GM18870 (cell line): Measurements from ENCODE around the gene RAMP1.

Experiments
- ATAC-seq: cut with Tn5 transposase; IDR thresholded peaks from one replicate; pipeline ENCODE4 v1.9.1; 2021; ENCODE audit warnings: moderate library complexity; ENCODE audit not compliant: unreplicated experiment

RAMP1 gene

DNA sequence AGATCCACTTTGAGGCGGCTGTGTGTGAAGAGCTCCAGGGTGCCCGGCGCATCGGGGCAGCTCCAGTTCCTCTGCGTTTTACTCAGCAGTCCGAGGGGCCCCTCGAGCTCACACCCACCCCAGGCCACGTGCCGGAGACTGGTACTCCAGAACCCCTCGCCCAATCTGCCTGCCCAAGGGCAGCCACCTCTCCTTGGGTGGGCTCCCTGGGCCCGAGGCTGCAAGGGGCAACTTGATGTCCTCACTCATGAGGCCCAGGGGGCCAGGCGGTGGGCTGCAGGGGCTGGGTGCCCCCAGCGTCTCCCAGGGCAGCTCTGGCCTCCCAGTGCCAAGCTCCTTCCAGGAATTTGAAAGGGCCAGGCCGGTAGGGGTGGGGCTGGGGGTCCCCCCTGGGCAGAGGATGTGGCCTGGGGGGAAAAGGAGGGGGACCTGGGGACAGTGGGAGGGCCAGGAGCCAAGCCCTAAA is 16.7 kb downstream of the RAMP1 start:
- no peak for ATAC-seq

DNA sequence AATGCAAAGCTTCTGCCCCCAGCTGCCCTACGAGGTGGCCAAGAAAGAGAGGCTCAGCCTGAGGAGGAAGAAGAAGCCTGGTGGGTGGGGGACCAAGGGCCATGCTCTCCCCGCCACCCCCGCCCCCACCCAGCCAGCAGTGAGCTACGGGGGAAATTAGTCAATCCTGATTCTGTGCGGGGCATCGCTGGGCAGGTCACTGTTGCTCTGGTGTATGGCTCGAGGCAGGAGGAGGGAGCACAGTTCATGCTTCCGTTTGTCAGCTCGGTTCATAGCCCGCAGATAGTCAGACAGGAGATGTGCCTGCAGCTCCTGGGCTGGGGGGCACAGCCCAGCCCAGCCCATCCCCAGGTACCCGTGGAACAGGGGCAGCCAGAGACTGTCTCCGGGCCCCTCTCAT is 17.1 kb downstream of the RAMP1 start:
- no peak for ATAC-seq

DNA sequence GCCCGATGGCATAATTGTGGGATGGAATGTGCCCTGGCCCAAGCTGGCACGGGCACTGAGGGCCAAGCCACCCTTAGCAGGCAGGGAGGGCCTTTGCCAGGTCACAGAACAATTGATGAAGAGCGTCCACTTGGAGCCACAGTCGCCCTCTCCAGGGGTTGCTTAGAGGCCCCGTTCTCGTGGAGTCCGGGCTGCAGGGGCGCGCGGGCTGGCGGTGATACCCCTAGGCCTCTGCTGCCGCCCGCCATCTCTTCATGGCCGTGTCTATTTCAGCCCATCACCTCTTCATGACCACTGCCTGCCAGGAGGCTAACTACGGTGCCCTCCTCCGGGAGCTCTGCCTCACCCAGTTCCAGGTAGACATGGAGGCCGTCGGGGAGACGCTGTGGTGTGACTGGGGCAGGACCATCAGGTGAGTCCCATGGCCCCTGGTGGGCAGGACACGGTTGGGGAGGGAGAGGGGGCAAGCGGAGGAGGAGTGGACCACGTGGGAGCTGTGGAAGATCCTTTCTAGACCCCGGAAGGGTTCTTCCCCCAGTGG is 17.6 kb downstream of the RAMP1 start:
- ATAC-seq = no peak

DNA sequence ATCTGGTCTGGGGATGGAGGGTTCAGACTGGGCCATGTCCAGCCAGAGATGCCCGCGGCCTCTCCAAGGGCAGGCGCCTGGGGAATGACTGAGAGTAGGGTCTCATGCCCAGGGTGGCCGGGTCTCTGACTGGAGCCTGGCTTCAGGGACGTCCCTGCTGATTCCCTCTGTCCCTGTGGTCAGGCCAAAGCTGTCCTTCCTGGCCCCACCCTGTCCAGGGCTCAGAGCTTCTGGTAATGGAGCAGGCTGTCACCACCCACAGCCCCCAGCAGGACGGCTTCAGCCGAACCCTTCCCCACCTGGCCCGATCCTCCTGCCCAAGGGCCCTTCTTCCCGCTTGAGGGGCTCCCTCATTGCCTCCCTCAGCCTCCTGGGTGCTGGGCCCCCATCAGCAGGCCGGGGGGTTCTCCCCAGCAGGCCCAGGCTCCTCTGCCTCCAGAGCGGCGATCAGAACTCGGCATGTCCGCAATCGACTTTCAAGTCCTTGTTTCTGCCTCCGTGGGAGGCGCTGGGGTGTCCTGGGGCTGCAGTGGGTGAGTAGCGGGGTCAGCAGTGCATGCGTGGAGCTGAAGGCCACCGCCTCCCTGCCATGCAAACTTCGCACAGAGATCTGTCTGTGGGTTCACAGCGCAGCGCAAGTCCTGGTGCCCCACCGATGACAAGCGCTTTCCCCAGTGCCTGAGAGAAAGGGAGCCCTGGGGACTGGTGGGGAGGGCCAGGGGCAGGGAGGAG is 18.3 kb downstream of the RAMP1 start:
- no peak for ATAC-seq

DNA sequence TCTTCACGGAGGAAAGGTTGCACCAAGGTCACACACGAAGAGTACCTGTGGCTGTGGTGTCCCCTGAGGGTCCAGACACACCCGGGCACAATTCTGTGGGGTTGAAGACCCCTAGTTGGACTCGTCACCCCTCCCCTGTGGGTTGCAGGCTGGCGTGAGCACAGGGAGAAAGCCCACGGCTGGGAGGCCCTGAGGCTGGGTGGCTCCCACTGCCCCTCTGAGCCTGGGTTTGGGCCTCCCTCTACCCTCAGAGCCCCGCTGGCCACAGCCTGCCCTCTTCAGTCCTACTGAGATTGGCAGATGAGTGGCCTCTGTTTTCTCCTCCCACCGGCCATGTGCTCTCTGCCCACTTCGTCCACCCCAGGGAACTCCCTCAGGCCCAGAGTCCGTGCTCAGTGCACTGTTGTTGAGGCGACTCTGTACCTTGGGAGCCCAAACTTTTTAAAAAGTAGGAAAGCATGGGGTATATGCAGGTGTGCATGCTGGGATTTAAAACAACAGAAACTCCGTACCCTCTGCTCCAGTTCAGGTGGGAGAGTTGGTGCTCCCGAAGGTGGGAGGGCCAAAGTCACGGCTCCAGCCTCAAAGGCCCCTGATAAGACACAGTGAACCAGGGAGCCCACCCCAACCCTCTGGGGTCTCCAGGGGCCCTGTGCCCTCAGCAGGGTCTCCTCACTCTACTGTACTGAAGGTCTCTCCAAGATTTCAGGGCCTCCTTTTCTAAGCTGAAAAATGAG is 19.1 kb downstream of the RAMP1 start:
- no peak for ATAC-seq

DNA sequence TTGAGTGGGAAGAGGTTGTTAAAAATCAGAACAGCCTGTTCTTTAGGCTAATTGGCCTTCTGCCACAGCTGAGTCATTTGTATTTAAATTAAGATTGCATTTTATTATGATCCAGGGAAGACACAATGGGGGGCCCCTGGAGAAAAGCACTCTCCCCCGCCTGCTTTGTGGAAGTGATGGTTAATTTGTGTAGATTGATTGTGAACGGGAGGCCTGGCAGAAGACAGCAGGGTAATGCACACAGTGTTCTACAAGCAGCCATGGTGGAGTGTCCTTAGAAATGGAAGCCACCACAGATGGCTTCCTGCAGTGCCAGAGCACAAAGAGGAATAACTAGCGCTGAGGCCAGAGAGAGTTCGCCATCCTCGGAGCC is 19.6 kb downstream of the RAMP1 start:
- no peak for ATAC-seq

DNA sequence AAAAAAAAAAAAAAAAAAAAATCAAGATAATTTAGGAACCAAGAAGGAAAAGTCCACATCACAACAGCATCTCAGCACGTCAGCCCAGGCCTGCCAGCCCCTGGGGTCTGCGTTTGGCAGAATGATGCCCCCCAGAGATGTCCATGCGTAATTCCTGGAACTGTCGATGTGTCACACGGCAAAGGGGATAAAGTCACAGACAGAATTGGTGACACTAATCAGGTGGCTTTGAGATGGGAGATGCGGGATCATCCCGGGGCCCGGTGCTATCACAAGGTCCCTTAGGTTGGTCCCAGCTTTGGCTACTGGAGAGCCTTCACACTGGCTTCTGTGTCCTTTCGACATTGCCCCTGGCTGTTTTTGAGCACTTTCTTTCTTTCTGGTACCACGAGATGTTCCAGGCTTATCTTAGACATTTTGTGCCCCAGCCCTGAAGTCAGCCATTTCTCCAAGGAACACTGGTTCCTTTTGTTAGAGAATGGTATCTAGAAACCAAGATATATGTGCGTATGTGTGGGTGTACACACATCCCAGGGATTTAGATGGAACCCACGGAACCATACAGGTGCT is 20.7 kb downstream of the RAMP1 start:
- no peak for ATAC-seq

DNA sequence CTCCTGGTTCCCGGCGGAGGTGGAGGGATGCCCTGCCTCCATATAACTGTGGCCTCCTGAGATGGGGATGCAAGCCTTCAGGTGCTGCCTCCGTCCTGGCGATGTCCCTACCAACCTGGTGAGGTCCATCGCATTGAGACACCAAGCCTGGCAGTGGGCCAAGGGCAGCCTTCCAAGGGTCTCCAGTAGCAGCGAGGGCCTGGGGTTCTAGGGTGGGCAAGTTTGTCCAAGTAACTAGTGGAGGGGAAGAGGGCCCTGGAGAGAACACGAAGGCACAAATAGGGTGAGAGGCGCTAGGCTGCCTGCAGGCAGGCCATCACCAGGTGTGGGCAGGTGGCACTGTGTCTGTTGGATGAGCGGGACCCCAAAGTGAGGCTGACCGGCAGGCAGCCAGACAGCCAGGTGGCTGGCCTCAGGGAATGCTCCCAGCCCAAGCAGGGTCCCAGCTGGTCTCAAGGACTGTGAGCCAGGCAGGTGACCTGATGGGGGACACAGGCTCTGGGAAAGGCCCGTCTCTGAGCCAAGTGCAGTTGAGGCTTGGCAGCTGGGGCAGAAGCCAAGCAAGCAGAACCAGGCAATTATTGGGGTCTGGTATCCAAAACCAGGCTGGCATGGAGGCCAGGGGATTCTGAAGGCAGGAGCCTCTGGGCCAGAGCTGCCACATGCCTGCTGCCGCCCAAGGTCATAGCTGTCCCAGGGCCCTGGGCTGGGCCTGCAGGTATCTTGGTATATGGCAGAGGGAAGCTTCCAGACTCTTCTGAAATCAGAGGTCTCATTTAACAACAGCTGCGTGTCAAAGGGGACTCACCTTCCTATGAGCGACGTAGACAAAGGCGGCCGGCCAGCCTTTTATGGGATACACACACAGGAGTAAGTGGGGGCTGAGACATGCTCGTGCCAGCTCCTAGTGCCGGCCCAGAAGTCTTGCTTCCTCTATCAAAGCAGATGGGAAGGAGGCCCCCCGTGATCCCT is 23.4 kb downstream of the RAMP1 start:
- ATAC-seq = no peak

DNA sequence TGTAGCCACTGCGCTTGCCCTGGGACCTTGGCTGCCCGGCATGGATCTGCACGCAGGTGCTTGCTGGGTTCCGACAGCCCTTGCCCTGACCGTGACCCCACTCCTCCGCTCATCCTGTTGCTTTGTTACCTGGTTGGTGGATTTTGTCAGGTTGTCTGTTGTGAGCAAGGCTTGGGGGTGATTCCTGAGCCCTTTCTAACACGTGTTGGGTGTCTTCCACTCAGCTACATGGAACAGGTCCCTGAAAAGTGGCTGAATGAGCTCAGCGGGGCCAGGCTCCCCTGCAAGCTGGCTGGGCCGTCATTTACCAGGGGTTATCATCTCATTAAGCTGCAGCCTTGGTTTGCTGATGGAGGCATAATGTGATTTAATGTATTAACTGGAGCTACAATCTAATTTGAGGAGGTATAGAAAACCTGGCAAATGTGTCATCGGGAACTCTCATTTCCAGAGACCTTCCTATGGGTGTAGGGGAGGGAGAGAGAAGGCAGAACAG is 24.6 kb downstream of the RAMP1 start:
- ATAC-seq = no peak

DNA sequence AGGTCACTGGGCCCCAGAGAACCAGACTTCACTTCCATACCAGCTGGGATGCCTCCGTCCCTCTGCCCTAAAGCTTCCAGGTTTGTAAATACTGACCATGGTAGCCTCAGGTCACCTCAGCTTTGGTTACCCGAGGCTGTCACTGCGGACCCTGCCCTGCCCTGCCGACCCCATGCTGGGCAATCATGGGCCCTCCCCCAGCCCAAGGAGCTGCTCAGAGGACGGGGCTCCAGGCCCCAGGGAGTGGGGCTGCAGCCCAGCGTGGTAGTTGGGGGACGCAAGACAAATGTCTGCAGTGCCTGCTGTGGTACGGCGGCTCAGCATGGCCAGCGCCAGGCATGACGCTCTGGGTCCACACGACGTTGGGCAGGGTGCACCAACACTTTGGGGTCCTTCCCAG is 25.3 kb downstream of the RAMP1 start:
- no peak for ATAC-seq

DNA sequence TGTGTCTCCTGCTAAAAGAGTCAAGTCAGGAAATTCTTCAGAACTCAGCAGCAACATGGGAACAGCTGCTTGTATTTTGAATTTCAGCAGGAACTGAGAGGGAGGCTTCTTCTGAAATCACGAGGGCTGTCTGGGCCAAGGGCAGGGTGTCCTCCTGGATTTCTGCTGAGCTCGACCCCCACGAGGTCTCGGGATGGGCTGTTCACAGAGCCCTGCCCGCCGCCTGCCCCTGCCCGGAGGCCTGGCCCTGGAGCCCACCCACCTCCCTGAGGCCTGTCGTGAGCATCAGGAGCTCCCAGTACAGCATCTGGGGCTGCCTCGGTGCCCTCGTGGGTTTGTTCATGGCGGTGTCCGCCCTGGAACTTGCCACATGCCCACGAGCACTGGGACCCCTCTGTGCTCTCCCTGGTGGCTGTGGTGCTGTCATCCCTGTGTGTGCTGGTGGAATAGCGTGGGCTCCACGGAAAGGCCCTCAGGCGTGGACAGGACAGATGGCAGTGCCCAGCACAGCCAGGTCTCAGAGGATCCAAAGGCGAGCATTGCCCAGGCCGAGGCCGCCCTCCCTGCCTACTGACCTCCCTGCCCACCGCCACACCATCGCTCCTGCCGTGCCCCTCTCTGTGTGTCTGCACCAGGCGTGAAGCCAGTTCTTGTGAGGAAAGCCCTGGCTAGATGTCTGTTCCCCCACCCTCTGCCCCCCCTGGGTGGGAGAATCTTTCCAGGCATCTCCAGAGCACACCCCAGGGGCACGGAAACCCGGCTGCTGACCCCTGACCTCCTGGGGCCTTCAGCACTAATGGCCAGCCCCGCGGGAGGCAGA is 25.9 kb downstream of the RAMP1 start:
- ATAC-seq = no peak

DNA sequence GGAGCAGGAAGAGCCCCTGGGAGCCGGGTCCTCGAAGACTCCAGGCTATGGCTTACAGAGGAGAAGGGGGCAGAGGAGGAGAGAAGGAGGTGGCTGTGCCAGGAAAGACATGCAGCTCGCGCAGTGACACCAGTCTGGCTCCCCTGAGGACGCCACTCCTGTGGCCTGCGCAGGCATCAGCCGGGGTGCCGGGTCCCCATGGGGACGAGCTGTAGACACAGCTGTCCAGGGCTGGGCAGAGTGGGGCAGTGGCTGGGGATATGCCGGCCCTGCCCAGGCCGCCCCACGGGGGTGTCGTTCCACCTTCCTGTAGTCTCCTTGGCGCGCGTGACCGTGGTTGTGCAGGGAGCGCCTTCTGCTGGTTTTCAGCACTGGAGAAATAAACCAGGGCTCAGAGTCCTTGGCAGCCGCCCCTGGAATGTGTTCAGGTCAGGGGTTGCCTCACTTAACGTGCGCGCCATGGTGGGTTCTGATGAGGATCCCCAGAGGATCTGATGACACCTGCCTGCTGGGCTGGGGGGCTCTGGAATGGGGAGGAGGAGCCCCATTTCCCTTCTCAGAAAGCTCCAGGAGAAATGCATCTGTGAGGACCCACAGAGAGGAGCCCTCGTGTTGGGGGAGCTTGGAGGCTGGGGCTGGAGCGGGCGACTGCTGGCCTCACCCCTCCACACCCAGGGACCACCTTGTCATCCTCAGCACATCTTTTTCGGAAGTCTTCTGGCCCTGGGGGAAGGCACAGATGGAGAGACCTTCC is 26.7 kb downstream of the RAMP1 start:
- no peak for ATAC-seq

DNA sequence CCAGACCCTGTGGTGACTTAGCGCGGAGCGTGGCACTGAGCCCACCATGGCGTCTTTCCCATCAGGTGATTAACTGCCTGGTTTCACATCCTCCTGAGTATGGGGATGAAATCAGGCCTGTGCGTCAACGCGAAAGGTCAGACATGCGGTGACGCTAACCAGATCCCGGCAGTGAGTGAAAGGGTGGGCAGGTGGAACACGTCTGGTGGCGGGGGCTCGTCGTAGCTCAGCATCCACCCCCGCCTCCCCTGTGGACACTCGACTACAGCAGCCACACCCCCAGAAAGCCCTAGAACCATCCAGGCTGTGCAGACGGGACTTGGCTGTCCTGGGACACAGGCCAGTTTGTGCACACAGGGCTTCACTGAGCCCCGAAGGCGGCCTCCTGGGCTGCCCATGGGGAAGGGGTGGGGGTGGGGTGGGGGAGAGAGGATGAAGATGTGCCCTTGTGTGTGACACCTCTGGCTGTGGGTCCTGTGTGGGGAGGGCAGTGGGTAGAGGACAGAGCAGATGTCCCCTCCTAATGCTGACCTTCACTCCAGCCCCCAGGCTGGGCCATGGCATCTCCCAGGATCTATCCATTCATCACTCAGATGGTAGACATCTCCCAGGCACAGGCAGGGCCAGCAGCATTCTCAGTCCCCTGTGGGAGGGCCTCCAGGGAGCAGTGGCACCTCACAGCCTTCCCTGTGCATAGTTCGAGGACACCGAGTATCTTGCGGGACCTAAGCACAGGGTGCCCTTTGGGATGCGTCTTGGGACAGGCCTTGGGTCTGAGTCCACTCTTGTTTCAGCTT is 27.5 kb downstream of the RAMP1 start:
- no peak for ATAC-seq

DNA sequence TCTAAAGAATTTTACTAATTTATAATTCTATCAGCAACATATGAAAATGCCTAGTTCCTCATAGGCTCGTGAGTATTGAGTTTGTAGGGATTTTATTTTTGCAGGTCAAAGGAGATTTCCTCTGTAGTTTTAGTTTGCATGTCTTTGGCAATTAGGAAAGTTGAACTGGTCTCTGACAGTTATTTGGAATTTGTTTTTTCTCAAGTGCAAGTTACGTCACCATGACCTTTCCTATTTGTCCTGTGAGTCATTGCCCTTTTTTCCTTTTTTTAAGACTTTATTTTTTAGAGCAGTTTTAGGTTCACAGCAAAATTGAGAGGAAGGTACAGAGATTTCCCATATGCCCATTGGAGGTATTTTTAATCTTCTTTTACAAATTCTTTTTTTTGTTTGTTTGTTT is 29.0 kb downstream of the RAMP1 start:
- ATAC-seq = no peak

DNA sequence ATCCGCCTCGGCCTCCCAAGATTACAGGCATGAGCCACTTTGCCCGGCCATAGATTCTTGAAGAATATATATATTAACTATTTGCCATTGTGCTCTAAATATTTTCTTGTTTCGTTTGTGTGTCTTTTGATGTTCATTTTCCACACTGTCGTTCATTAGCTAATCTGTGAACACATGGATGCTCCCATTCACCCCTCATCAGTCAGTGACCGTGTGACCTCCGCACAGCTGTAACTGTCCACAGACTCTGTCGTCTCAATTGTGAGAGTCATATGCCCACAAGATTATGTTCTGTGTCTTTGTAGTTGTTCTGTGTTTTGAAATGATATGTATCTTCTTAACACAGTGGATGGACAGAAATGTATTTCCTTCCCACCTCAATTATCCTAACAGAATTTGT is 29.6 kb downstream of the RAMP1 start:
- no peak for ATAC-seq

DNA sequence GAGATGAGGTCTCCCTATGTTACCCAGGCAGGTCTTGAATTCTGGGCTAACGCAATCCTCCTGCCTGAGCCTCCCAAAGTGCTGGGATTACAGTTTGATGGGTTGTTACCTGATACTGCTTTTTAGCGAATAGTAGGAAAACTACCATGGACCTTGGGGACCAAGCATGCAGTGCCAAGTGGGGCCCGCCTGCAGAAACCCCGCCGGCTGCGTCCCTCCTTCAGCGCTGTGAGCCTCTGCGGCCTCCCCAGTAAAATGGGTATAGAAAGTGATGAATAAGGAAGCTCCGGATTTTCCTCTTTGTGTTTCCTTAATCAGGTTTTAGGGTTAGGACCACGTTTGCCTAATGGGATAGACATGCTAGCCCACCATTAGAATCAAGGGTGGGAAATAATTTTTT is 30.4 kb downstream of the RAMP1 start:
- no peak for ATAC-seq

DNA sequence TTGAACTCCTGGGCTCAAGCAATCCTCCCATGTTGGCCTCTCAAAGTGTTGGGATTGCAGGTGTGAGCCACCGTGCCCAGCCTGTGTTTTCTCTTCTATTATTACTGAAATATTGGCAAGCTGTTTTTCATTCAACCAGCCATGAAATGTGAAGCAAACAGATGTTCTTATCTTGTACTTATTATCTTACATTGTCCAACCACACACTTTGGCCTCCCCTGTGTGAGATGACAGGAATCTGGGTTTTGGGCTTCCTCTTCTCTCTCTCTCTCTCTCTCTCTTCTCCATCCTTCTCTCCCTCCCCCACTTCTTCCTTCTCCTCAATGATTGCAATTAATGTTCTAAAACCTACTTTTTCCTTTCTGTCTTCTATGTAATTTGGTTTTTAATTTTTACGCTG is 33.1 kb downstream of the RAMP1 start:
- ATAC-seq = no peak

DNA sequence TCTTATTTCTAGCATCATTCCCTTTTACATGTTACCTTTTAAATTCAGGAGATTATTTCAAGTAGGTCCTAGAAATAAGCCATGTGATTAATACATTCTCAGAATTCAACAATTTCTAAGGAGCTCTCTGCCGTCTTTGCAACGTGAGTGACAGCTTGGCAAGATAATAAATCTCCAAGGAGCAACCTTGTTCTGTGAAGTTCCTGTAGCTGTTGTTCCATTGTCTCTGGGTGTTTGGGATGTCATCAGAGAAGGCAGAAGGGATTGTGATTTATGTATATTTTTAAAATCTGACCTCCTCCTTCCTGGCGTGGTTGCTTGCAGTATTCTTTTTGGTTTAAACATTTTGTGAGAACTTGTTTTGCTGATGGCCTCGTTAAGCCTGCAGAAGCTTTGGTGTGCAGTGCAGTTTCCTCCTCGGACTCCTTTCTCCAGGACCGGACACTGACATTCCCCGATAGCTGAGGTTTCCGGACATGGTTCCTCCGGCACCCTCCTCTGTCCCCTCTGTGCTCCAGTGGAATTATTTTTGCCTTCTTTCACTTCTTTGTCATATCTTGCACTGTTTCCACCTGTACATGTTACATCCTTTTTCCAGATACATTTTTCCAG is 33.7 kb downstream of the RAMP1 start:
- ATAC-seq = no peak
